Measurements from ENCODE around the gene AZU1.
"Not testable (repeated sequence)": the region's sequence is repeated elsewhere in the genome, so short reads cannot be mapped to it uniquely, and the experiment has no call there.

AZU1 gene

GRCh38 chr19:852136-853013, 24.7 kb downstream of the AZU1 start, which contains the start of gene ELANE:
TSS of gene ELANE (plus strand) at chr19:852303. CDS start at chr19:852329, 26 bp downstream.
- in situ Hi-C loops (cut with MboI; ENCODE audit: low sequenced_read_pairs), result no loop called here

DNA sequence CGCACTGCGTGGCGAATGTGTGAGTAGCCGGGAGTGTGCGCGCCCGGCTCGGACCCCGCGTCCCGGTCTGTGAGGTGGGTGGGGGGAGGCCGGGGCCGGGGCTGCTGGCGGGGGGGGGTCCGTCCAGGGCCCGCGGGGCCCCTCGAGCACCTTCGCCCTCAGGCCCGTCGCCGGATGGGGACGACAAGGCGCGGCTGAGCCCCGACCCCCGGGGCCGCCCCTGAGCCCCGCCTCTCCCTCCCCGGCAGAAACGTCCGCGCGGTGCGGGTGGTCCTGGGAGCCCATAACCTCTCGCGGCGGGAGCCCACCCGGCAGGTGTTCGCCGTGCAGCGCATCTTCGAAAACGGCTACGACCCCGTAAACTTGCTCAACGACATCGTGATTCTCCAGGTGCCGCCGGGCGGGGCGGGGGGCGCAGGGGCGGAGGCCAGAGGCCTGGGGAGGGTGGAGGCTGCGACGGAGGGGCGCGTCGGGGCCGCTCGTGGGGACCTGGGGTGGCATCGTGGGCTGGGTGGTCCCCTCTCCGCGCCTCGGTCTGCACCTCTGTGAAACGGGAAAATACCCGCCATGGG, 25.5 kb downstream of the AZU1 start:
- in situ Hi-C loops (cut with MboI; ENCODE audit: low sequenced_read_pairs), result no loop called here

- in situ Hi-C loops (cut with MboI; ENCODE audit: low sequenced_read_pairs), result not testable (repeated sequence)
These were observed 26.1 kb downstream of the AZU1 start for GRCh38 chr19:853614-854220.

GRCh38 chr19:854549-854948, 26.9 kb downstream of the AZU1 start:
- in situ Hi-C loops (cut with MboI; ENCODE audit: low sequenced_read_pairs), result no loop called here

- in situ Hi-C loops (cut with MboI; ENCODE audit: low sequenced_read_pairs), result no loop called here
These were observed 27.5 kb downstream of the AZU1 start for GRCh38 chr19:855142-855541.

- in situ Hi-C loops (cut with MboI; ENCODE audit: low sequenced_read_pairs), result no loop called here
These were observed 28.0 kb downstream of the AZU1 start for GRCh38 chr19:855566-856120.

- in situ Hi-C loops (cut with MboI; ENCODE audit: low sequenced_read_pairs), result no loop called here
These were observed 30.6 kb downstream of the AZU1 start for GRCh38 chr19:858284-858683.

GRCh38 chr19:858868-859843, 31.5 kb downstream of the AZU1 start, which contains the start of gene CFD:
TSS of gene CFD (plus strand) at chr19:859664. CDS start at chr19:859690, 26 bp downstream.
- in situ Hi-C loops (cut with MboI; ENCODE audit: low sequenced_read_pairs), result no loop called here

DNA sequence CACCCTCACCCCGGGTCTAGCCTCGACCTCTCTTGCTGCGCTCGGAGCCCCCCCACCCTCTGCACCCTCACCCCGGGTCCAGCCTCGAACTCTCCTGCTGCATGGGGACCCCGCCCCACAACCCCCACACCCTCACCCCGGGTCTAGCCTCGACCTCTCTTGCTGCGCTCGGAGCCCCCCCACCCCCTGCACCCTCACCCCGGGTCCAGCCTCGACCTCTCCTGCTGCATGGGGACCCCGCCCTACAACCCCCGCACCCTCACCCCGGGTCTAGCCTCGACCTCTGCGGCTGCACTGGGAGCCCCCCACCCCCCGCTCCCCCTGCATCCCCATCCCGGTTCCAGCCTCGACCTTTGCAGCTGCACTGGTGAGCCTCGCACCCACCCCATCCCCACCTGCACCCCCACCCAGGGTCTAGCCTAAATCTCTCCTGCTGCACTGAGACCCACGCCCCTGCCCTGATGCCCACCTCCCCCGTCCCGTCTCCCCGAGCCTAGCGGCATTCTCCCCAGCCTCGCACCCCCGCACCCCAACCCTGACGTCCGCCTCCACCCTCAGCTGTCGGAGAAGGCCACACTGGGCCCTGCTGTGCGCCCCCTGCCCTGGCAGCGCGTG, 33.6 kb downstream of the AZU1 start:
- in situ Hi-C loops (cut with MboI; ENCODE audit: low sequenced_read_pairs), result no loop called here

GRCh38 chr19:861756-862580, 34.3 kb downstream of the AZU1 start:
- in situ Hi-C loops (cut with MboI; ENCODE audit: low sequenced_read_pairs), result no loop called here

GRCh38 chr19:862581-863314, 35.1 kb downstream of the AZU1 start:
- in situ Hi-C loops (cut with MboI; ENCODE audit: low sequenced_read_pairs), result no loop called here

GRCh38 chr19:863315-863620, 35.6 kb downstream of the AZU1 start:
- in situ Hi-C loops (cut with MboI; ENCODE audit: low sequenced_read_pairs), result no loop called here

DNA sequence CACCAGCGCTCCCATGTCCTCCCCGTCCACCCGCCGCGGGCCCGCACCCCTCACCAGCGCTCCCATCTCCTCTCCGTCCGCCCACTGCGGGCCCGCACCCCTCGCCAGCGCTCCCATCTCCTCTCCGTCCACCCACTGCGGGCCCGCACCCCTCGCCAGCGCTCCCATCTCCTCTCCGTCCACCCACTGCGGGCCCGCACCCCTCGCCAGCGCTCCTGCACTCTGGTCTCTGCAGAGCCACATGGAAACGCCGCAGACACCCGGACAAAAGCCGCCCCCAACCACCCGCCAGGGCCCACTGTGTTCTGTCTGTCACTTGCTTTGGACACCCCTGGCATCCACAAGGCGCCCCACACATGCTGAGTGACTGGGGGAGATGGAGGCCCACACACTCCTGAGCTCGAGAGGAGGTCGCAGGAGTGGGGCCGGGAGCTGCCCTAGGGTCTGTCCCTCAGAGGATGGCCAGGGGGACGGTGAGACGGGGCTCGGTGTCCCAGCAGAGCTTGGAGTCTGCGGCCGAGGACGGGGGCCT, 39.2 kb downstream of the AZU1 start:
- in situ Hi-C loops (cut with MboI; ENCODE audit: low sequenced_read_pairs), result no loop called here

DNA sequence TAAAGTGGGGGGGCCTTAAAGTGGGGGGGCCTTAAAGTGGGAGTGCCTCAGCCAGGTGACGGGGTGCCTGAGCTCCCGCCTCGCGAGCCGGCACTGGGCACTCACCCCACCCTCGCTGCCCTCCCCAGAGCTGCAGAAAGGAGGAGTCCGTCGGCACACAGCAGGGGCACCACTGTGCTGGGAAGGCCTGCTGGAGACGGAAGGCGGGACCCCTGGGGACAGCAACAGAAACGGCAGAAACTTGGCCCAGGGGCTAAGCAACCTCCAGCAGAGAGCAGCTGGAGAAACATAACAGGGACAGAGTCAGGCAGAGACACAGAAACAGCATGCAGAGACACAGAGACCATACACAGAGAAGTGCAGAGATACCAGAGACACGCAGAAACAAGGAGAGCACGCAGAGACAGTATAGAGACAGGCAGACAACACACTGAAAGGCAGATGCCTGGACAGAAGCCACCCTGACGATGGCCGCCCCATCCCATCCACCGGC, 39.7 kb downstream of the AZU1 start:
- in situ Hi-C loops (cut with MboI; ENCODE audit: low sequenced_read_pairs), result no loop called here

- in situ Hi-C loops (cut with MboI; ENCODE audit: low sequenced_read_pairs), result no loop called here
These were observed 40.3 kb downstream of the AZU1 start for GRCh38 chr19:867855-868457.

- in situ Hi-C loops (cut with MboI; ENCODE audit: low sequenced_read_pairs), result no loop called here
These were observed 41.0 kb downstream of the AZU1 start for GRCh38 chr19:868458-869244.
